ENCODE measurements around the gene HYAL1. TPM values are rescaled to one million over a fixed set of nuclear protein-coding genes. Genes with fewer than 3 reads are reported as not detected.
A peak's percentile ranks its signal among the peaks of the same experiment; 100 is the strongest.
"Not testable (repeated sequence)": the region's sequence is repeated elsewhere in the genome, so short reads cannot be mapped to it uniquely, and the experiment has no call there.

Gene HYAL1
- polyA plus RNA-seq, 3 donors, result 6.1 to 7.4 (median 7.2) TPM

- no peak for DNase-seq (ENCODE audit: extremely low read depth in 1 of 11, low read depth in 9 of 11, low spot score in 4 of 11)
These were observed 16.8 kb downstream of the HYAL1 start for GRCh38 chr3:50286322-50287227.

DNA sequence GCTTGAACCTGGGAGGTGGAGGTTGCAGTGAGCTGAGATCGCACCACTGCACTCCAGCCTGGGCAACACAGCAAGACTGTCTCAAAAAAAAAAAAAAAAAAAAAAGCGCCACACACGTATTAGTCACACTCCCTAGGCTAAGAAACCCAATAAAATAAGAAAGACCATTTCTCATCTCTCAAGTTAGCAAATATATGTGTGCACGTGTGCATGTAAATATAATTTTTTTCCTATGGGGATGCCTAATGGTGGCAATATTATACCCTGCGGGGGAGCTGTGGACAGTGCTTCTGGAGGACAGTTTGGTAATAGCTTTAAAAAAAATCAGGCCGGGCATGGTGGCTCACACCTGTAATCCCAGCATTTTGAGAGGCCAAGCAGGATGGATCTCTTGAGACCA lies 19.3 kb downstream of the HYAL1 start:
- DNase-seq (ENCODE audit: extremely low read depth in 1 of 11, low read depth in 9 of 11, low spot score in 4 of 11), result not testable (repeated sequence)

DNA sequence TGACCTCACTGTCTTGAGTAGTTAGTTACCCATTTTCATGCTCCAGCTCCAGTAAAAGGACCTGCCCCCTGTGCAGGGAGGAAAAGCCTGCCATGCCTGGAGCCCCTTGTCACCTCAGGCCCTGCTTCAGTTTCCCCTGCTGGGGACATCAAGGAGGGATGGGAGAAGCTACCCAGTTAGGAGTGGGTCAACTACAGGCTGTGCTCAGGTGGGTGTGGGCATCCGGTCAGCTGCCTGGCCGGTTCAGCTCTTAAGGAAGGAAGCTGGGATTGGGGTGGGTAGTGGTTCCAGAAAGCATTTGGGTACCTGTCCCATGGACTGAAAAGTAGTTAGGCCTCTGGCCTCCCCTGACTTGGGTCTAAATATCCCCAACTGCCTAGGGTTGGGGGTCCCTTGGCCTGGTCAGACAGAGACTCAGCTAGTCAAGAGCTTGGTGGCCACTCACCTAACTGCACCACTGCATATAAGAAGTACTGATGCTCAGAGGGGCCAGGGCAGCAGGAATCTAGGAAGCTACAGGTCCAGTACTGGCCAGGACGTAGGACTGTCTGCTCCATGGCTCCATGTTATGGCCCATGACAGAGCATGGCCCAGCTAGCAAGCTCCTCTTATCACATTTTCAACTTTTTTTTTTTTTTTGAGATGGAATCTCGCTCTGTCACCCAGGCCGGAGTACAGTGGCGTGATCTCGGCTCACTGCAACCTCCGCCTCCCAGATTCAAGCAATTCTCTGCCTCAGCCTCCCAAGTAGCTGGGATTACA lies 23.9 kb downstream of the HYAL1 start:
- no peak for DNase-seq (ENCODE audit: extremely low read depth in 1 of 11, low read depth in 9 of 11, low spot score in 4 of 11)

GRCh38 chr3:50278880-50279224 lies 24.5 kb downstream of the HYAL1 start, which contains the start of gene LSMEM2:
Gene LSMEM2 (plus strand): TSS chr3:50279087. CDS start chr3:50279114, 27 bp downstream.
- DNase-seq (ENCODE audit: extremely low read depth in 1 of 11, low read depth in 9 of 11, low spot score in 4 of 11), result no peak

- no peak for DNase-seq (ENCODE audit: extremely low read depth in 1 of 11, low read depth in 9 of 11, low spot score in 4 of 11)
These were observed 25.1 kb downstream of the HYAL1 start for GRCh38 chr3:50278123-50278879.

- no peak for DNase-seq (ENCODE audit: extremely low read depth in 1 of 11, low read depth in 9 of 11, low spot score in 4 of 11)
These were observed 26.6 kb downstream of the HYAL1 start for GRCh38 chr3:50276762-50277101.

DNA sequence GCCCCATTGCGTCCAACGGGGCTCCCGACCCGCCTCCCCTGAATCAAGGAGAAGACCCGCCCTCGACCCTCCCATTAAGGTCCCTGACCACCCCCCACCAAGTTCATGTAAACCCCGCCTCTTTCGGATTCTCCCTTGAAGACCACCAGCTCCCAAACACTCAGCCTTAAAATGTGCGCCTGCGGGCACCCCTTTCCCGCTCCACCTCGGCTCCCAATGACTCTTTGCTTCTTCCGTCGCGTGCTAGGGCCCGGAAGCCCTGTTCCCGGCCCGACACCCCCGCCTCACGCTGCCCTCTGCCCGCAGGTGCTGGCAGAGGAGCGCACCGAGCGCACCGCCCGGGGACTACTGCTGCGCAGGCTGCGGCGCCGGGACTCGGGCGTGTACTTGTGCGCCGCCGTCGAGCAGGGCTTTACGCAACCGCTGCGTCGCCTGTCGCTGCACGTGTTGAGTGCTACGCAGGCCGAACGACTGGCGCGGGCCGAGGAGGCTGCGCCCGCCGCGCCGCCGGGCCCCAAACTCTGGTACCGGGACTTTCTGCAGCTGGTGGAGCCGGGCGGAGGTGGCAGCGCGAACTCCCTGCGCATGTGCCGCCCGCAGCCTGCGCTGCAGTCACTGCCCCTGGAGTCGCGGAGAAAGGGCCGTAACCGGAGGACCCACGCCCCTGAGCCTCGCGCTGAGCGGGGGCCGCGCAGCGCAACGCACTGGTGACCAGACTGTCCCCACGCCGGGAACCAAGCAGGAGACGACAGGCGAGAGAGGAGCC lies 27.2 kb downstream of the HYAL1 start:
- DNase-seq (ENCODE audit: extremely low read depth in 1 of 11, low read depth in 9 of 11, low spot score in 4 of 11), result no peak

GRCh38 chr3:50275141-50275995 lies 28.0 kb downstream of the HYAL1 start:
- no peak for DNase-seq (ENCODE audit: extremely low read depth in 1 of 11, low read depth in 9 of 11, low spot score in 4 of 11)

GRCh38 chr3:50274371-50275104 lies 28.8 kb downstream of the HYAL1 start:
- no peak for DNase-seq (ENCODE audit: extremely low read depth in 1 of 11, low read depth in 9 of 11, low spot score in 4 of 11)

- no peak for DNase-seq (ENCODE audit: extremely low read depth in 1 of 11, low read depth in 9 of 11, low spot score in 4 of 11)
These were observed 29.7 kb downstream of the HYAL1 start for GRCh38 chr3:50273689-50274065.

- peak in 9 of 11 donors; percentile 70 to 83 (median 77) for DNase-seq (ENCODE audit: extremely low read depth in 1 of 11, low read depth in 9 of 11, low spot score in 4 of 11)
These were observed 30.3 kb downstream of the HYAL1 start for GRCh38 chr3:50272911-50273688.

GRCh38 chr3:50272538-50272910 lies 30.9 kb downstream of the HYAL1 start:
- DNase-seq (ENCODE audit: extremely low read depth in 1 of 11, low read depth in 9 of 11, low spot score in 4 of 11), result not testable (repeated sequence)

DNA sequence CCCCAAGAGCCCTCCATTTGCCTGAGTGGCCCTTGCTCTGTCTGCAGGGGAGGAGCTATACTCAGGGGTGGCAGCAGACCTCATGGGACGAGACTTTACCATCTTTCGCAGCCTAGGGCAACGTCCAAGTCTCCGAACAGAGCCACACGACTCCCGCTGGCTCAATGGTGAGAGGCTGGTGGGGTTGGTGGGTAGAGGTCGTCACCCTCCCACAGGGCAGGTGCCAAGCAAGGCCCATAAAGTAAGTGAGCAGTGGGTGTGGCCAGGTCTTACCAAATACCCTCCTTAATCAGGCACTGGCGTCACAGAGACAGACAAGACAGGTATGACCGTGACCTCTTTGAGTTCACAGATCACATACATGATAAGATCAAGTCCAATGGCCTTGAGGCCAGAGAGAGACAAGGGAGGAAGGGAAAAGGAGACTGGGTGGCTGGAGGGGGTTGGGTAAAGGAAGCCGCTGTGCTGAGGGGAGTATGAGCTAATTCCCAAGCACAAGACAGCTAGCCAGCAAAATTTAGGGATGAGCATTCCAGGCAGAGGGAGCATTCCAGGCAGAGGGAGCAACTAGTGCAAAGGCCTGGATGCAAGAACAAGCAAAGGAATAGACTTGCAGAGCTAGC lies 31.9 kb downstream of the HYAL1 start:
- DNase-seq (ENCODE audit: extremely low read depth in 1 of 11, low read depth in 9 of 11, low spot score in 4 of 11), result no peak

- no peak for DNase-seq (ENCODE audit: extremely low read depth in 1 of 11, low read depth in 9 of 11, low spot score in 4 of 11)
These were observed 32.8 kb downstream of the HYAL1 start for GRCh38 chr3:50270422-50271224.

- no peak for DNase-seq (ENCODE audit: extremely low read depth in 1 of 11, low read depth in 9 of 11, low spot score in 4 of 11)
These were observed 33.4 kb downstream of the HYAL1 start for GRCh38 chr3:50269977-50270413.

Data from renal cortex interstitium (tissue), 11 donors.